ENCODE results near the gene GK. TPM values are rescaled to one million over a fixed set of nuclear protein-coding genes. Genes with fewer than 3 reads are reported as not detected.
A peak's percentile ranks its signal among the peaks of the same experiment; 100 is the strongest.

Gene GK
- total and polyA plus RNA-seq, 9 of the 15 experiments (the other 6 are each of a cell fraction or from before 2014, with no cell fraction given) = 8.0 to 15.7 (median 12.4) TPM

GRCh38 chrX:30618160-30618765 is 35.0 kb upstream of the GK start:
- no peaks in the 10 kb centered on the region for H3K9me3 ChIP-seq (replicated peaks; ENCODE audit: control insufficient read depth, insufficient read depth, low read depth, low read length)
- no peak overlapping the region for H3K4me2 ChIP-seq (ENCODE audit: insufficient read depth, low read length)
- H3K27me3 ChIP-seq (ENCODE audit: control insufficient read depth in 2 of 2, insufficient read depth in 2 of 2, low read length in 2 of 2) = no peaks in the 10 kb centered on the region
- H3K27ac ChIP-seq (ENCODE audit: extremely low read depth, low read depth, low read length) = no peak overlapping the region
- ChIA-PET POLR2A (no interaction called here), CTCF (ENCODE audit: low intra/inter-chr PET ratio) (interaction anchor here (0.7 kb wide), 2 partner anchors 43 to 620 kb away, joined by 3 to 4 read pairs; no protein-coding TSS in a partner anchor)
- DNase-seq (ENCODE audit: extremely low read depth in 1 of 4, low spot score in 3 of 4) = peak in 3 of 4 experiments; percentile 4 to 7 (median 4)
- intact Hi-C loops (cut with micrococcal nuclease) (loop anchor here (2.0 kb wide), 1 partner anchor 47 kb away; no protein-coding TSS in a partner anchor), in situ Hi-C loops (cut with MboI) (no loop called here)
- no peaks in the 10 kb centered on the region for H3K4me1 ChIP-seq (replicated peaks in 1 of 2; ENCODE audit: control insufficient read depth in 2 of 2, insufficient read depth in 2 of 2, low read length in 2 of 2)
- 0% methylated on average over 3 of the region's 7 CpGs for WGBS (ENCODE audit: insufficient coverage, low coverage, missing lambda C conversion rate)
- no peak overlapping the region for H3K4me3 ChIP-seq
- H3K9ac ChIP-seq (ENCODE audit: insufficient read depth in 1 of 2, low read depth in 2 of 2, low read length in 2 of 2) = no peak overlapping the region
- H3K36me3 ChIP-seq (ENCODE audit: control insufficient read depth, insufficient read depth, low read length) = no peaks in the 10 kb centered on the region
- H3K79me2 ChIP-seq (ENCODE audit: control insufficient read depth, insufficient read depth, low read length) = no peaks in the 10 kb centered on the region
- no TSS peak for BruUV-seq (replicated peaks)
- ATAC-seq = peak; percentile 61; the same call in 1 of the 3 replicates
- TF ChIP-seq TOE1 (IDR thresholded peaks at IDR 0.05; ENCODE audit: borderline replicate concordance) = no peak
- no peak for TF ChIP-seq TOE1 (CRISPR knock-in tag; IDR thresholded peaks at IDR 0.05; ENCODE audit: borderline replicate concordance, low read depth)
- TF ChIP-seq, protein P1, sequence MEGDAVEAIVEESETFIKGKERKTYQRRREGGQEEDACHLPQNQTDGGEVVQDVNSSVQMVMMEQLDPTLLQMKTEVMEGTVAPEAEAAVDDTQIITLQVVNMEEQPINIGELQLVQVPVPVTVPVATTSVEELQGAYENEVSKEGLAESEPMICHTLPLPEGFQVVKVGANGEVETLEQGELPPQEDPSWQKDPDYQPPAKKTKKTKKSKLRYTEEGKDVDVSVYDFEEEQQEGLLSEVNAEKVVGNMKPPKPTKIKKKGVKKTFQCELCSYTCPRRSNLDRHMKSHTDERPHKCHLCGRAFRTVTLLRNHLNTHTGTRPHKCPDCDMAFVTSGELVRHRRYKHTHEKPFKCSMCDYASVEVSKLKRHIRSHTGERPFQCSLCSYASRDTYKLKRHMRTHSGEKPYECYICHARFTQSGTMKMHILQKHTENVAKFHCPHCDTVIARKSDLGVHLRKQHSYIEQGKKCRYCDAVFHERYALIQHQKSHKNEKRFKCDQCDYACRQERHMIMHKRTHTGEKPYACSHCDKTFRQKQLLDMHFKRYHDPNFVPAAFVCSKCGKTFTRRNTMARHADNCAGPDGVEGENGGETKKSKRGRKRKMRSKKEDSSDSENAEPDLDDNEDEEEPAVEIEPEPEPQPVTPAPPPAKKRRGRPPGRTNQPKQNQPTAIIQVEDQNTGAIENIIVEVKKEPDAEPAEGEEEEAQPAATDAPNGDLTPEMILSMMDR (IDR thresholded peaks at IDR 0.05 in 2 of 3, conservative IDR thresholded peaks at IDR 0.05 in 1 of 3; ENCODE audit: insufficient read depth in 2 of 3, low read depth in 1 of 3, low read length in 3 of 3) = peak in 2 of 3 experiments; percentile 16 to 45; a peak in 2 of 6 replicates
- peak in 1 of 2 experiments; percentile 29; a peak in 1 of 4 replicates for TF ChIP-seq RAD21 (CRISPR knock-in tag; conservative IDR thresholded peaks at IDR 0.05 in 1 of 2, IDR thresholded peaks at IDR 0.05 in 1 of 2)
- TF ChIP-seq PTRF (tag; IDR thresholded peaks at IDR 0.05) = no peak
- 0 out of 2 replicates have a peak, but pooled peaks have one; percentile 4 for TF ChIP-seq REST (IDR thresholded peaks at IDR 0.05; ENCODE audit: borderline replicate concordance)
- no peak for TF ChIP-seq REST (CRISPR knock-in tag; IDR thresholded peaks at IDR 0.05; ENCODE audit: low read depth)
- no peak for TF ChIP-seq ZEB2 (IDR thresholded peaks at IDR 0.05)
- no peak for FAIRE-seq
- no peaks in the 10 kb centered on the region for H4K20me1 ChIP-seq (replicated peaks; ENCODE audit: control insufficient read depth, insufficient read depth, low read length)
- no peaks in the 10 kb centered on the region for H3K9me1 ChIP-seq (ENCODE audit: control insufficient read depth, insufficient read depth, low read length)
- no peak overlapping the region for H2AFZ ChIP-seq (ENCODE audit: low read depth, low read length)

Data from K562 (cell line).